B cell (primary cell): ENCODE data around the gene GGT5. TPM values are rescaled to one million over a fixed set of nuclear protein-coding genes. Genes with fewer than 3 reads are reported as not detected.

Experiments used
- ATAC-seq: fragments of 200-7000 bp; cut with Tn5 transposase; one replicate; pipeline ENCODE4 v1.10.0; 2021; ENCODE audit warnings: low read depth, mild to moderate bottlenecking, moderate number of reproducible peaks, moderate library complexity
- CTCF ChIA-PET: fragments of 350-600 bp; sonication (Branson Sonifier 250); formaldehyde crosslinking; loops from one replicate; lab custom pipeline; 2021; ENCODE audit warnings: antibody characterized with exemption, inconsistent platforms; lab: Charles Lee
- POLR2A ChIA-PET: fragments of 350-600 bp; sonication (Branson Sonifier 250); formaldehyde crosslinking; loops from one replicate; lab custom pipeline; 2021; ENCODE audit warnings: antibody characterized with exemption; lab: Charles Lee
- DNase-seq: peaks from one replicate; pipeline ENCODE4 v3.0.0; 2013
- H2AFZ ChIP-seq: 2 replicates; pipeline ENCODE4 v1.6.1; 2012; ENCODE audit warnings: mild to moderate bottlenecking, low read depth, low read length; ENCODE audit not compliant: insufficient read depth, poor library complexity, severe bottlenecking
- H3K27ac ChIP-seq, 2 donors: 1 replicate in 1 of 2; 2 replicates in 1 of 2; pipeline ENCODE4 v1.5.1; 2012 to 2013; ENCODE audit warnings: low read length in 2 of 2, mild to moderate bottlenecking in 2 of 2, moderate library complexity in 1 of 2
- H3K27me3 ChIP-seq, 4 experiments: fragments of 200-600 bp in 1 of 4; sonication (generic) in 1 of 4; replicated peaks in 1 of 4; 1 replicate in 2 of 4; 2 replicates in 2 of 4; pipeline versions ENCODE4 v1.6.1 to v1.7.0; 2013 to 2016; ENCODE audit warnings: low read length in 3 of 4, mild to moderate bottlenecking in 2 of 4, mixed read lengths in 1 of 4, moderate library complexity in 1 of 4; ENCODE audit not compliant: insufficient read depth in 4 of 4, control insufficient read depth in 3 of 4; ENCODE audit errors: control extremely low read depth in 1 of 4
- H3K36me3 ChIP-seq, 2 experiments: replicated peaks in 1 of 2; 1 replicate in 1 of 2; 2 replicates in 1 of 2; pipeline versions ENCODE4 v1.6.1 to v1.7.1; 2013; ENCODE audit warnings: low read length in 1 of 2; ENCODE audit not compliant: insufficient read depth in 2 of 2, control insufficient read depth in 1 of 2; ENCODE audit errors: control extremely low read depth in 1 of 2, extremely low read depth in 1 of 2
- H3K4me1 ChIP-seq, 2 donors: fragments of 200-600 bp in 1 of 2; sonication (generic) in 1 of 2; 1 replicate in 1 of 2; 2 replicates in 1 of 2; pipeline versions ENCODE4 v1.5.1 to v1.6.1; 2013 to 2017; ENCODE audit warnings: low read length in 2 of 2; ENCODE audit not compliant: control insufficient read depth in 2 of 2, insufficient read depth in 2 of 2
- H3K4me2 ChIP-seq: replicated peaks from 2 replicates; pipeline ENCODE3; 2012; ENCODE audit warnings: mild to moderate bottlenecking, low read depth, low read length; ENCODE audit not compliant: poor library complexity, severe bottlenecking
- H3K4me3 ChIP-seq, 5 experiments: fragments of 200-600 bp in 1 of 5; sonication (generic) in 1 of 5; 1 replicate in 3 of 5; 2 replicates in 2 of 5; pipeline versions ENCODE4 v1.5.1 to v1.7.0; 2011 to 2016; ENCODE audit warnings: low read length in 4 of 5, mild to moderate bottlenecking in 4 of 5, low read depth in 2 of 5, control low read depth in 1 of 5, moderate library complexity in 1 of 5; ENCODE audit not compliant: insufficient read depth in 1 of 5; ENCODE audit errors: control extremely low read depth in 1 of 5, extremely low read depth in 1 of 5
- H3K79me2 ChIP-seq: fragments of 200-600 bp; sonication (generic); one replicate; pipeline ENCODE4 v1.6.0; 2016; ENCODE audit warnings: low read length; ENCODE audit not compliant: control insufficient read depth, insufficient read depth
- H3K9ac ChIP-seq: fragments of 200-600 bp; sonication (generic); 2 replicates; pipeline ENCODE4 v1.6.1; 2017; ENCODE audit warnings: mild to moderate bottlenecking, low read length, moderate library complexity
- H3K9me3 ChIP-seq, 3 donors: one replicate each; pipeline versions ENCODE4 v1.6.1 to v1.7.1; 2013; ENCODE audit warnings: low read length in 2 of 3; ENCODE audit not compliant: control insufficient read depth in 2 of 3, insufficient read depth in 1 of 3; ENCODE audit errors: control extremely low read depth in 1 of 3
- H4K20me1 ChIP-seq: 2 replicates; pipeline ENCODE4 v1.6.0; 2012; ENCODE audit warnings: mild to moderate bottlenecking, low read length; ENCODE audit not compliant: insufficient read depth, control insufficient read depth, poor library complexity, severe bottlenecking
- H3K27ac Mint-ChIP-seq: one replicate; pipeline ENCODE4 v1.8.0; 2021; ENCODE audit warnings: mixed read lengths
- H3K27me3 Mint-ChIP-seq: one replicate; pipeline ENCODE4 v1.8.0; 2021; ENCODE audit warnings: mixed read lengths
- H3K4me1 Mint-ChIP-seq: one replicate; pipeline ENCODE4 v1.8.0; 2021; ENCODE audit warnings: mixed read lengths
- H3K4me3 Mint-ChIP-seq: one replicate; pipeline ENCODE4 v1.8.0; 2021; ENCODE audit warnings: mixed read lengths
- H3K9me3 Mint-ChIP-seq: one replicate; pipeline ENCODE4 v1.8.0; 2022; ENCODE audit warnings: mixed read lengths; ENCODE audit not compliant: insufficient read depth
- CTCF ChIP-seq: fragments of 200-600 bp; IDR thresholded peaks from one replicate; pipeline ENCODE4 v1.8.0; 2022; ENCODE audit warnings: antibody characterized with exemption, mild to moderate bottlenecking
- EZH2 ChIP-seq: IDR thresholded peaks from 2 replicates; pipeline ENCODE4 v1.6.1; 2012; ENCODE audit warnings: borderline replicate concordance, low read depth, mild to moderate bottlenecking, moderate library complexity, low read length; ENCODE audit not compliant: insufficient read depth, poor library complexity, severe bottlenecking
- WGBS: methylation state at CpG from one replicate; pipeline ENCODE4 v1.1.5; 2013; ENCODE audit warnings: missing lambda C conversion rate; ENCODE audit not compliant: insufficient coverage; 5-methylcytosine and 5-hydroxymethylcytosine counted together
- intact Hi-C: fragments of 100-400 bp; cut with micrococcal nuclease; formaldehyde crosslinking; loops from one replicate; pipeline ENCODE4 v1.10.0; 2022
- polyA plus RNA-seq: library from polyadenylated mRNA; depleted of rRNA; stranded (reverse); fragments of >200 nt; gene quantifications from 2 replicates; pipeline ENCODE4 v1.2.3, GENCODE V29; 2012
- total RNA-seq, 2 donors: library from RNA; stranded (reverse); fragments of 120-200 nt in 1 of 2; gene quantifications; 1 replicate in 1 of 2; 2 replicates in 1 of 2; pipeline versions ENCODE4 v1.2.3 to v1.2.4, GENCODE V29; 2013 to 2022

Gene GGT5
- total and polyA plus RNA-seq, 2 donors (not counting 1 experiment from before 2014, with no cell fraction given), result not detected

DNA sequence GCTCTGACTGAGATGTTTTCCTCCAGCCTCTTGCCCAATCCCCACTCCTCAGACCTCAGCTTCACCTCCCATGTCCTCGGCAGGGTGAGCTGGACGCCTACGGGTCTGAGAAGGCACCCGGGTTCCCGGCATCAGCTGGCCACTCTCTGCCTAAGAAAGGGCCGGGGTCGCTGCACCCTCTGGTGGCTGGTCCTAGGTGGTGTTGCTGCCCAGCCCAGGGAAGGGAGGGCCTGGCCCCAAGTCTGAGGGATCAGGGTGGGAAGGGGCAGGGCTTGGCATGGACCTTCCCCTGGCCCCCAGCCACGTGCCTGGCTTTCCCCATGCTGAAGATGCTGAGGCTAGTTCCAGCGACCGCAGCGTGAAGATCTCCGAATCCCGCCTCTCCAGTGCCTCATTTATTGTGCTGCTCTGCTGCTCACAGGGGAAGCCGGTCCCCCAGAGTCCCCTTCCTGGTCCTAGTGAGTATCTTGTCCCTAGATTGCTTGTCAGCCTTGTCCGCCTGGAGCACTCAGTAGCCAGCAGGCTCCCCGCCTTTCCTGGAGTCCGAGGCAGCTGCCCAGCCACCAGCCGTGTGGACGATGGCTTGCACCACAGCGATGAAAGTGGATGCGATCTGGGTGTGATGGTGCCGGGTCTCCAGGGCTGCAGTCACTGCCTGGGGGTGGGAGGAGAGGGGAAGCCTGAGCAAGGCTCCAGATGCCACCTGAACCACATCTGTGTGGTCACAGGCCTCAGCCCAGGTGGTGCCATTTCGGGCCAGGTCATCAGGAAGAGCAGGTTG is 2.9 kb upstream of the GGT5 start:
- Histone ChIP-seq H3K9me3 (no peaks in the 10 kb centered on the region), H3K4me2 (no peak overlapping the region), H3K36me3 (no peaks in the 10 kb centered on the region), H3K79me2 (no peaks in the 10 kb centered on the region), H3K9ac (no peak overlapping the region), H3K4me1 (peaks cover 9 to 17% of the 10 kb centered on the region in 2 donors), H3K27ac (no peak overlapping the region), H3K4me3 (no peak overlapping the region), H3K27me3 (no peaks in the 10 kb centered on the region), H2AFZ (no peak overlapping the region), H4K20me1 (no peaks in the 10 kb centered on the region)
- no peaks in the 10 kb centered on the region for H3K9me3 Mint-ChIP-seq
- TF ChIP-seq EZH2 (no peak), CTCF (peak; percentile 57)
- peaks cover 12% of the 10 kb centered on the region for H3K4me1 Mint-ChIP-seq
- POLR2A ChIA-PET, result no interaction called here
- CTCF ChIA-PET, result interaction anchor here (0.6 to 1.1 kb wide), 8 partner anchors 18 to 237 kb away, joined by 3 to 7 read pairs (median 3); partner anchors contain the start of gene CABIN1
- intact Hi-C loops, result loop anchor here (5.0 to 10.0 kb wide), 2 partner anchors 63 to 140 kb away; partner anchors contain the start of gene SUSD2
- DNase-seq, result peak; percentile 59
- H3K27me3 Mint-ChIP-seq, result no peaks in the 10 kb centered on the region
- WGBS, result 47% methylated on average over 14 of the region's 23 CpGs
- no peak overlapping the region for H3K27ac Mint-ChIP-seq
- ATAC-seq, result peak; percentile 82
- H3K4me3 Mint-ChIP-seq, result no peak overlapping the region

DNA sequence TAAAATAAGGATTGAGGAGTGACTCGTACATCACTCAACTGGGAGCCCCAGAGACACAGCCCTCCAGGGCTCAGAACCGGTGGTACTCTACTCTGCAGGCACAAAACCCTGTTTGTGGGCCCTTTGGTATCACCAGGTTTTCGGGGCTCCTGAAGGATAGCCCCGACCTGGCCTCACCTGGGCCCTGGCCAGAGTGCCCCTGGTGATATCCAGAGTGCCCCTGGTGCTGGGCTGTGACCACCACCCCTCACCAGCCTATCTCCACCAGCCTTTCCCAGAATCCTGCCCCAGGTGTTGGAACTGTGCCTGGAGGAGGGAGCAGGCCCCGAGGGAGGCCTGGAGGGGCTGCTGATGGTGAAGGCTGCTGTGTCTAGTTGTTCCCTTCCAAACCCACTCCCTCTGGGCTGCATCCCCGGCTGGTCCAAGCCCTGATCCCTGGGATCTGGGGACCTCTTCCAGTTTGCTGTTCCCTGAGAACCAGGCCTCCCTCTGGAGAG is 2.2 kb upstream of the GGT5 start:
- no peak overlapping the region for H3K4me3 Mint-ChIP-seq
- ChIA-PET POLR2A (no interaction called here), CTCF (interaction anchor here (0.6 to 1.1 kb wide), 8 partner anchors 17 to 236 kb away, joined by 3 to 7 read pairs (median 3); partner anchors contain the start of gene CABIN1)
- Histone ChIP-seq H3K36me3 (no peaks in the 10 kb centered on the region), H3K4me2 (no peak overlapping the region), H3K4me3 (no peak overlapping the region), H2AFZ (no peak overlapping the region), H3K9me3 (no peaks in the 10 kb centered on the region), H3K27me3 (no peaks in the 10 kb centered on the region), H3K4me1 (peaks cover 14 to 24% of the 10 kb centered on the region in 2 donors), H3K9ac (no peak overlapping the region), H4K20me1 (no peaks in the 10 kb centered on the region), H3K79me2 (no peaks in the 10 kb centered on the region), H3K27ac (no peak overlapping the region)
- ATAC-seq (no peak), DNase-seq (no peak)
- intact Hi-C loops, result loop anchor here (5.0 to 10.0 kb wide), 2 partner anchors 62 to 140 kb away; partner anchors contain the start of gene SUSD2
- 84% methylated on average over 4 of the region's 6 CpGs for WGBS
- H3K27me3 Mint-ChIP-seq, result no peaks in the 10 kb centered on the region
- H3K4me1 Mint-ChIP-seq, result peaks cover 18% of the 10 kb centered on the region
- H3K27ac Mint-ChIP-seq, result no peak overlapping the region
- no peaks in the 10 kb centered on the region for H3K9me3 Mint-ChIP-seq
- TF ChIP-seq CTCF (no peak), EZH2 (no peak)
